Activated effector memory CD4-positive, alpha-beta T cell treated with anti-CD3 and anti-CD28 coated beads, Interleukin-2, amount 50 U/mL, for 16 hours (primary cell): ENCODE results near the gene PXN.
"Not testable (repeated sequence)": the region's sequence is repeated elsewhere in the genome, so short reads cannot be mapped to it uniquely, and the experiment has no call there.

Experiments
- DNase-seq: peaks from one replicate; pipeline ENCODE4 v3.0.0-alpha.2; 2020

The PXN gene

GRCh38 chr12:120224304-120225199, 41.0 kb downstream of the PXN start:
- no peak for DNase-seq

GRCh38 chr12:120223458-120224303, 41.8 kb downstream of the PXN start:
- no peak for DNase-seq

GRCh38 chr12:120222288-120222832, 43.2 kb downstream of the PXN start:
- DNase-seq: no peak

- no peak for DNase-seq
Observed at GRCh38 chr12:120221576-120221900, 44.0 kb downstream of the PXN start.

GRCh38 chr12:120220838-120221575, 44.5 kb downstream of the PXN start:
- DNase-seq: no peak

- DNase-seq: no peak
Observed at GRCh38 chr12:120218680-120219606, 46.6 kb downstream of the PXN start.

GRCh38 chr12:120216742-120217605, 48.6 kb downstream of the PXN start:
- no peak for DNase-seq

- DNase-seq: no peak
Observed at GRCh38 chr12:120215766-120216735, 49.5 kb downstream of the PXN start.

- DNase-seq: no peak
Observed at GRCh38 chr12:120215357-120215735, 50.2 kb downstream of the PXN start.

- no peak for DNase-seq
Observed at GRCh38 chr12:120214626-120215356, 50.7 kb downstream of the PXN start.

GRCh38 chr12:120213758-120214157, 51.8 kb downstream of the PXN start:
- no peak for DNase-seq

- DNase-seq: not testable (repeated sequence)
Observed at GRCh38 chr12:120213182-120213581, 52.3 kb downstream of the PXN start.

GRCh38 chr12:120212301-120212700, 53.2 kb downstream of the PXN start:
- DNase-seq: no peak

GRCh38 chr12:120211904-120212283, 53.6 kb downstream of the PXN start:
- no peak for DNase-seq

- no peak for DNase-seq
Observed at GRCh38 chr12:120211243-120211903, 54.2 kb downstream of the PXN start.

- no peak for DNase-seq
Observed at GRCh38 chr12:120209851-120210250, 55.7 kb downstream of the PXN start.

- no peak for DNase-seq
Observed at GRCh38 chr12:120207227-120207626, 58.3 kb downstream of the PXN start.

- DNase-seq: not testable (repeated sequence)
Observed at GRCh38 chr12:120206781-120207180, 58.7 kb downstream of the PXN start.
